Keratinocyte (primary cell): ENCODE measurements around the gene RAB4A. TPM values are rescaled to one million over a fixed set of nuclear protein-coding genes. Genes with fewer than 3 reads are reported as not detected.

Experiments used
- DNase-seq: peaks from one replicate; pipeline ENCODE4 v3.0.0-alpha.2; 2011; ENCODE audit warnings: low read depth, missing footprints, low spot score
- FAIRE-seq: peaks from 2 replicates; lab custom pipeline; 2011; peaks lifted over from hg19 to GRCh38; lab: Jason Lieb, UNC
- H2AFZ ChIP-seq: 2 replicates; pipeline ENCODE4 v1.6.0; 2012; ENCODE audit warnings: low read length, control low read depth, inconsistent platforms; ENCODE audit not compliant: control insufficient read depth
- H3K27ac ChIP-seq: 2 replicates; pipeline ENCODE4 v1.5.1; 2011; ENCODE audit warnings: low read length; ENCODE audit not compliant: control insufficient read depth, insufficient read depth
- H3K27me3 ChIP-seq: 3 replicates; pipeline ENCODE4 v1.6.0; 2011; ENCODE audit warnings: low read length; ENCODE audit not compliant: control insufficient read depth, insufficient read depth; ENCODE audit errors: extremely low read depth
- H3K36me3 ChIP-seq, 2 experiments: 2 replicates in 1 of 2; 3 replicates in 1 of 2; pipeline ENCODE4 v1.5.1; 2011; ENCODE audit warnings: low read length in 2 of 2, mild to moderate bottlenecking in 1 of 2; ENCODE audit not compliant: control insufficient read depth in 2 of 2, insufficient read depth in 2 of 2; ENCODE audit errors: extremely low read depth in 1 of 2
- H3K4me1 ChIP-seq: 3 replicates; pipeline ENCODE4 v1.5.1; 2011; ENCODE audit warnings: low read length; ENCODE audit not compliant: control insufficient read depth, insufficient read depth; ENCODE audit errors: extremely low read depth
- H3K4me2 ChIP-seq: 3 replicates; pipeline ENCODE4 v1.6.0; 2011; ENCODE audit warnings: low read depth, low read length; ENCODE audit not compliant: control insufficient read depth, insufficient read depth; ENCODE audit errors: extremely low read depth
- H3K4me3 ChIP-seq, 3 experiments: fragments of 200-600 bp in 1 of 3; sonication (generic) in 1 of 3; 2 replicates in 2 of 3; 3 replicates in 1 of 3; pipeline ENCODE4 v1.5.1; 2011 to 2016; ENCODE audit warnings: low read length in 3 of 3, mild to moderate bottlenecking in 3 of 3, control low read depth in 2 of 3, inconsistent platforms in 1 of 3, low read depth in 1 of 3, mixed read lengths in 1 of 3, mixed run types in 1 of 3, moderate library complexity in 1 of 3; ENCODE audit not compliant: control insufficient read depth in 2 of 3, insufficient read depth in 2 of 3; ENCODE audit errors: extremely low read depth in 1 of 3
- H3K79me2 ChIP-seq: 2 replicates; pipeline ENCODE4 v1.6.0; 2012; ENCODE audit warnings: low read length; ENCODE audit not compliant: control insufficient read depth, insufficient read depth
- H3K9ac ChIP-seq: 3 replicates; pipeline ENCODE4 v1.6.0; 2011; ENCODE audit warnings: low read length; ENCODE audit not compliant: control insufficient read depth, insufficient read depth; ENCODE audit errors: extremely low read depth
- H3K9me1 ChIP-seq: 3 replicates; pipeline ENCODE4 v1.6.0; 2011; ENCODE audit warnings: low read length; ENCODE audit not compliant: control insufficient read depth, insufficient read depth; ENCODE audit errors: extremely low read depth
- H3K9me3 ChIP-seq: 2 replicates; pipeline ENCODE4 v1.5.1; 2012; ENCODE audit warnings: low read depth, low read length; ENCODE audit not compliant: control insufficient read depth
- H4K20me1 ChIP-seq: 3 replicates; pipeline ENCODE4 v1.6.0; 2011; ENCODE audit warnings: low read length; ENCODE audit not compliant: control insufficient read depth, insufficient read depth; ENCODE audit errors: extremely low read depth
- EZH2 ChIP-seq: IDR thresholded peaks from one replicate; pipeline ENCODE4 v1.6.1; 2012; ENCODE audit warnings: inconsistent platforms, mild to moderate bottlenecking, low read length, moderate library complexity
- dilution Hi-C: fragments of 300-500 bp; cut with MboI; formaldehyde crosslinking; loops from one replicate; pipeline ENCODE4 v1.7.0; 2020; ENCODE audit warnings: low sequenced_read_pairs; ENCODE audit not compliant: extremely low pct_ligation_motif_present
- polyA plus RNA-seq, 5 experiments: library from polyadenylated mRNA; depleted of rRNA in 3 of 5; stranded (reverse) in 3 of 5; stranded (forward) in 1 of 5; unstranded in 1 of 5; fragments of >200 nt; gene quantifications; 1 replicate in 1 of 5; 2 replicates in 3 of 5; 3 replicates in 1 of 5; pipeline versions ENCODE4 v1.2.1 to v1.2.3, GENCODE V29; 2011 to 2012; ENCODE audit warnings: missing spikeins in 2 of 5, low read depth in 1 of 5, low replicate concordance in 1 of 5
- TF ChIP-seq, protein P1 (sequence below), 3 experiments: IDR thresholded peaks in 1 of 3; conservative IDR thresholded peaks in 1 of 3; optimal IDR thresholded peaks in 1 of 3; 2 replicates in 2 of 3; 3 replicates in 1 of 3; pipeline versions ENCODE3 to v1.5.1; 2011; ENCODE audit warnings: low read length in 3 of 3, mild to moderate bottlenecking in 3 of 3, moderate library complexity in 2 of 3, control low read depth in 1 of 3, inconsistent platforms in 1 of 3; ENCODE audit not compliant: insufficient read depth in 2 of 3; ENCODE audit errors: extremely low read depth in 1 of 3

The RAB4A gene
- polyA plus RNA-seq, 1 donor (not counting 4 experiments of a cell fraction or from before 2014, with no cell fraction given) = 54.7 TPM

DNA sequence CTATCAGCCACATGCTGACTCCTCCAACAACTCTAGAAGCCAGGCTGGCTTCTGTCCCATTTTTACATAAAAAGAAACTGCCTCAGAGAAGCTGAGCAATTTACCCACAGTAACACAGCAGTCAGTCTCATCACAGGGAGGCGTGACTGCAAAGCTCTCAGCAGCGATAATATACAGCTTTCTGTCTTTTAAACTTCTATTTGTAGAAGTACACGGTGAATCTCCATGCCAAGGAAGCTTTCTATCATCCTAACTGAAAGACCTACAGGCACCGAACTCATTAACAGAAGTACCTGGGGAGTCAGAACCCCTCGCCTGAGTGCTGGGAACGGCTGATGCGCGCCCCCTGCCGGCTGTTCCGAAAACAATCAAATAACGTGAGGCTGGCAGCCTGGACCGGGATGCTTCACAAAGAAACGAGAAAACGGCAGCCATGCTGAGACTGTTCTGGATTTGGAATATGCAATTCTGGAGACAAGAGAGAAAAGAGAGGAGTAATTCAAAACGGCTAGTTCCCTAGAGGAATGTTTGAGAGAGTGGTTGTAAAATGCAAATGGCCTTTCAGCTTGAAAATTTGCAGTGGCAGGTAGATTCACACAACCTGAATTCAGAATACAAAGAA is 43.5 kb upstream of the RAB4A start:
- FAIRE-seq (peak; percentile 53), DNase-seq (peak; percentile 21)
- H3K4me2 ChIP-seq = peak overlapping the region; percentile 16
- dilution Hi-C loops = no loop called here
- H3K9me1 ChIP-seq = no peaks in the 10 kb centered on the region
- H3K27me3 ChIP-seq = no peaks in the 10 kb centered on the region
- peaks cover 47% of the 10 kb centered on the region for H3K4me1 ChIP-seq
- no peaks in the 10 kb centered on the region for H3K79me2 ChIP-seq
- no peak overlapping the region for H2AFZ ChIP-seq
- no peaks in the 10 kb centered on the region for H3K9me3 ChIP-seq
- TF ChIP-seq, protein P1, sequence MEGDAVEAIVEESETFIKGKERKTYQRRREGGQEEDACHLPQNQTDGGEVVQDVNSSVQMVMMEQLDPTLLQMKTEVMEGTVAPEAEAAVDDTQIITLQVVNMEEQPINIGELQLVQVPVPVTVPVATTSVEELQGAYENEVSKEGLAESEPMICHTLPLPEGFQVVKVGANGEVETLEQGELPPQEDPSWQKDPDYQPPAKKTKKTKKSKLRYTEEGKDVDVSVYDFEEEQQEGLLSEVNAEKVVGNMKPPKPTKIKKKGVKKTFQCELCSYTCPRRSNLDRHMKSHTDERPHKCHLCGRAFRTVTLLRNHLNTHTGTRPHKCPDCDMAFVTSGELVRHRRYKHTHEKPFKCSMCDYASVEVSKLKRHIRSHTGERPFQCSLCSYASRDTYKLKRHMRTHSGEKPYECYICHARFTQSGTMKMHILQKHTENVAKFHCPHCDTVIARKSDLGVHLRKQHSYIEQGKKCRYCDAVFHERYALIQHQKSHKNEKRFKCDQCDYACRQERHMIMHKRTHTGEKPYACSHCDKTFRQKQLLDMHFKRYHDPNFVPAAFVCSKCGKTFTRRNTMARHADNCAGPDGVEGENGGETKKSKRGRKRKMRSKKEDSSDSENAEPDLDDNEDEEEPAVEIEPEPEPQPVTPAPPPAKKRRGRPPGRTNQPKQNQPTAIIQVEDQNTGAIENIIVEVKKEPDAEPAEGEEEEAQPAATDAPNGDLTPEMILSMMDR (optimal IDR thresholded peaks at IDR 0.05 in 1 of 3, IDR thresholded peaks at IDR 0.05 in 1 of 3, conservative IDR thresholded peaks at IDR 0.05 in 1 of 3; ENCODE audit: extremely low read depth in 1 of 3, insufficient read depth in 2 of 3, low read length in 3 of 3) = peak; percentile 81 to 83 (median 82)
- TF ChIP-seq EZH2 = no peak
- no peaks in the 10 kb centered on the region for H3K36me3 ChIP-seq
- H3K27ac ChIP-seq = no peak overlapping the region
- no peak overlapping the region for H3K4me3 ChIP-seq
- no peaks in the 10 kb centered on the region for H4K20me1 ChIP-seq
- H3K9ac ChIP-seq = no peak overlapping the region

DNA sequence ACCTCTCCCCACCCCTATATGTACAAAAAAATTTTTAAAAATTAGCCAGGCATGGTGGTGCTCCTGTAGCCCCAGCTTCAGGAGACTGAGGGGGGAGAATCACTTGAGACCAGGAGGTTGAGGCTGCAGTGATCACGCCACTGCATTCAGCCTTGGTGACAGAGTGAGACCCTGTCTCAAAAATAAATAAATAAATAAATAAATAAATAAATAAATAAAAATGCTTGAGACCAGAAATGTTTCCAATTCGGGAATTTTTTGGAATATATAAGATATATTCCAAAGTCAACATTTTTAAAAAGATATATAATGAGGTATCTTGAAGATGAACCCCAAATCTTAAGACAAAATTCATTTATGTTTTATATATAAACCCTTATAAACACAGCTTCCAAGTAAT is 42.4 kb upstream of the RAB4A start:
- H3K27ac ChIP-seq = peak overlapping the region; percentile 65
- no peaks in the 10 kb centered on the region for H3K36me3 ChIP-seq
- TF ChIP-seq EZH2 = no peak
- TF ChIP-seq, protein P1 (optimal IDR thresholded peaks at IDR 0.05 in 1 of 3, IDR thresholded peaks at IDR 0.05 in 1 of 3, conservative IDR thresholded peaks at IDR 0.05 in 1 of 3; ENCODE audit: extremely low read depth in 1 of 3, insufficient read depth in 2 of 3, low read length in 3 of 3) = no peak
- no peaks in the 10 kb centered on the region for H3K79me2 ChIP-seq
- no peak overlapping the region for H3K4me2 ChIP-seq
- no peaks in the 10 kb centered on the region for H3K27me3 ChIP-seq
- dilution Hi-C loops = no loop called here
- H3K9me3 ChIP-seq = no peaks in the 10 kb centered on the region
- DNase-seq (no peak), FAIRE-seq (no peak)
- H2AFZ ChIP-seq = no peak overlapping the region
- H3K4me3 ChIP-seq = no peak overlapping the region
- no peaks in the 10 kb centered on the region for H3K9me1 ChIP-seq
- H4K20me1 ChIP-seq = no peaks in the 10 kb centered on the region
- H3K9ac ChIP-seq = peak overlapping the region; percentile 35
- peaks cover 48% of the 10 kb centered on the region for H3K4me1 ChIP-seq
